ENCODE data around the gene OR51V1. TPM values are rescaled to one million over a fixed set of nuclear protein-coding genes. Genes with fewer than 3 reads are reported as not detected.

OR51V1 gene
- total RNA-seq (2012; rRNA removed): not detected in 2 replicates
- not detected in 2 replicates for polyA plus RNA-seq (2012; rRNA removed)
- not detected in 2 replicates for polyA plus RNA-seq (2012; cell fraction: cytosol; rRNA removed)
- polyA plus RNA-seq (2012; cell fraction: nucleus; rRNA removed; ENCODE audit: low replicate concordance): not detected in 2 replicates
- not detected for Bru-seq, nascent RNA
- not detected for BruChase-seq, experiment 1, labeled RNA remaining after a 6-hour chase
- BruChase-seq, experiment 2, labeled RNA remaining after a 2-hour chase: not detected
- long read RNA-seq: 0 reads

- Histone ChIP-seq H2BK15ac (ENCODE audit: low read depth, low read length) (peak within 1 kb of the TSS; percentile 65; the same call in 2 of the 3 replicates), H3K36me3 (ENCODE audit: control insufficient read depth, insufficient read depth, low read length) (no peaks in the 10 kb centered on the region), H3K27me3 (ENCODE audit: control insufficient read depth, insufficient read depth, low read length) (no peaks in the 10 kb centered on the region), H3K23ac (ENCODE audit: low read depth, low read length) (0 out of 2 replicates have a peak within 1 kb of the TSS, but pooled peaks have one; percentile 15), H3K14ac (replicated peaks; ENCODE audit: low read depth, low read length) (no peak within 1 kb of the TSS; the same call in none of the 2 replicates), H3K79me1 (ENCODE audit: low read depth in 1 of 2, low read length in 2 of 2) (no peaks in the 10 kb centered on the region), H4K8ac (ENCODE audit: low read depth in 2 of 2, low read length in 2 of 2) (peak within 1 kb of the TSS in 1 of 2 experiments; percentile 58; a peak in 1 of 4 replicates), H2AK9ac (replicated peaks; ENCODE audit: low read depth, low read length, poor library complexity) (no peak within 1 kb of the TSS), H3K4me1 (ENCODE audit: control insufficient read depth, insufficient read depth, low read length) (peaks cover 4% of the 10 kb centered on the region; the same call in 1 of the 2 replicates), H3K9me3 (ENCODE audit: control insufficient read depth, insufficient read depth, low read length) (no peaks in the 10 kb centered on the region), H3K27ac (ENCODE audit: insufficient read depth, low read length) (no peak within 1 kb of the TSS), H4K5ac (ENCODE audit: low read depth, low read length) (peak within 1 kb of the TSS; percentile 84; the same call in 1 of the 2 replicates), H3K56ac (ENCODE audit: extremely low read depth, insufficient read depth, low read length) (no peak within 1 kb of the TSS), H4K91ac (ENCODE audit: insufficient read depth, low read depth, low read length) (peak within 1 kb of the TSS; percentile 33; the same call in 1 of the 2 replicates), H4K20me1 (ENCODE audit: insufficient read depth, low read length) (no peaks in the 10 kb centered on the region), H2BK120ac (ENCODE audit: low read depth, low read length) (peak within 1 kb of the TSS; percentile 32), H3K9ac (ENCODE audit: low read depth, low read length) (no peak within 1 kb of the TSS), H3K4me3 (ENCODE audit: insufficient read depth, low read depth, low read length) (no peak within 1 kb of the TSS), H3K4me2 (ENCODE audit: low read depth, low read length) (no peak within 1 kb of the TSS), H2AK5ac (ENCODE audit: low read depth, low read length) (peak within 1 kb of the TSS; percentile 37), H3K4ac (ENCODE audit: low read depth, low read length) (peak within 1 kb of the TSS; percentile 9), H2AFZ (replicated peaks; ENCODE audit: low read length, poor library complexity) (peak within 1 kb of the TSS; percentile 58), H3K18ac (ENCODE audit: low read depth, low read length) (peak within 1 kb of the TSS; percentile 88; the same call in 1 of the 2 replicates), H2BK20ac (ENCODE audit: low read depth, low read length) (peak within 1 kb of the TSS; percentile 26; the same call in 1 of the 2 replicates), H2BK5ac (ENCODE audit: low read depth, low read length, poor library complexity, severe bottlenecking) (peak within 1 kb of the TSS; percentile 69), H3K9me1 (ENCODE audit: insufficient read depth, low read length) (no peaks in the 10 kb centered on the region)
- POLR2A ChIA-PET (ENCODE audit: unreplicated experiment): no interaction called here
- no peak for DNase-seq
- CTCF ChIA-PET: no interaction called here
- no peak for ATAC-seq (ENCODE audit: low read depth)
- WGBS, 2 experiments (ENCODE audit: extremely low coverage in 2 of 2, insufficient read length in 1 of 2): no CpG with 5 or more reads among the region's 1 CpG
- no peak for TF ChIP-seq MAFK (IDR thresholded peaks at IDR 0.05; ENCODE audit: low read depth, low read length)
- TF ChIP-seq NFE2L2 (IDR thresholded peaks at IDR 0.05; ENCODE audit: low read depth, low read length): no peak
- TF ChIP-seq MAZ (IDR thresholded peaks at IDR 0.05; ENCODE audit: borderline replicate concordance, low read depth, low read length): no peak
- no peak for TF ChIP-seq MXI1 (IDR thresholded peaks at IDR 0.05; ENCODE audit: borderline replicate concordance, low read depth, low read length)
- no peak for TF ChIP-seq CTCF (conservative IDR thresholded peaks at IDR 0.05; ENCODE audit: low read depth, low read length)
- in situ Hi-C loops (cut with MboI; ENCODE audit: low sequenced_read_pairs) (loop anchor here (5.0 to 10.0 kb wide), 2 partner anchors 76 to 172 kb away; no protein-coding TSS in a partner anchor), dilution Hi-C loops (cut with HindIII; ENCODE audit: low sequenced_read_pairs, unreplicated experiment) (no loop called here), intact Hi-C loops (cut with micrococcal nuclease) (loop anchor here (5.0 kb wide), 1 partner anchor 573 kb away; no protein-coding TSS in a partner anchor)
- BruUV-seq (replicated peaks): no TSS peak
Observed at GRCh38 chr11:5200582-5200981, at the start of gene OR51V1. TSS of gene OR51V1 (minus strand) at chr11:5200682. CDS start at chr11:5200682, 0 bp downstream.

All from IMR-90 (cell line).